ENCODE data around the gene PTH2.
"Not testable (repeated sequence)": the region's sequence is repeated elsewhere in the genome, so short reads cannot be mapped to it uniquely, and the experiment has no call there.

PTH2 gene

GRCh38 chr19:49374665-49375434, 48.4 kb downstream of the PTH2 start:
- no peak for DNase-seq

GRCh38 chr19:49373174-49373573, 50.1 kb downstream of the PTH2 start:
- DNase-seq, result not testable (repeated sequence)
